ENCODE results near the gene BMP7.

GRCh38 chr20:57274299-57274698 lies 7.9 kb upstream of the BMP7 start:
- TF ChIP-seq POLR2A (IDR thresholded peaks at IDR 0.05; ENCODE audit: low read depth, low read length), result no peak
- TF ChIP-seq TAF1 (IDR thresholded peaks at IDR 0.05; ENCODE audit: low read depth, low read length), result no peak

Data from GM12891 (cell line).